H1 (cell line): ENCODE results near the gene GPR15LG. TPM values are rescaled to one million over a fixed set of nuclear protein-coding genes. Genes with fewer than 3 reads are reported as not detected.

ENCODE experiments used
- CBX5 ChIP-seq: fragments of 300-800, 300-1000 bp; sonication (generic); IDR thresholded peaks from 2 replicates; pipeline ENCODE4 v1.7.1; 2016; ENCODE audit warnings: antibody characterized with exemption, low read length, low read depth
- CTBP2 ChIP-seq: IDR thresholded peaks from 2 replicates; pipeline ENCODE4 v1.7.0; 2011; ENCODE audit warnings: borderline replicate concordance, mild to moderate bottlenecking, moderate library complexity, mixed read lengths, low read length; ENCODE audit not compliant: insufficient read depth, insufficient read length
- EGR1 ChIP-seq: IDR thresholded peaks from 2 replicates; pipeline ENCODE4 v1.6.1; 2011; ENCODE audit warnings: low read depth, low read length, borderline replicate concordance
- GABPA ChIP-seq: IDR thresholded peaks from 2 replicates; pipeline ENCODE4 v1.6.1; 2011; ENCODE audit warnings: mild to moderate bottlenecking, low read length, moderate library complexity, borderline replicate concordance; ENCODE audit not compliant: insufficient read depth
- RFX5 ChIP-seq: IDR thresholded peaks from 2 replicates; pipeline ENCODE4 v1.6.1; 2011; ENCODE audit warnings: low read depth, low read length, improper control_type of control experiment, borderline replicate concordance
- polyA plus RNA-seq, 7 experiments: library from polyadenylated mRNA; depleted of rRNA in 3 of 7; stranded (reverse) in 5 of 7; unstranded in 2 of 7; fragments of >200 nt in 5 of 7; fragments of 200-250 nt in 2 of 7; gene quantifications; 1 replicate in 5 of 7; 2 replicates in 1 of 7; 4 replicates in 1 of 7; pipeline versions ENCODE4 v1.2.1 to v1.2.3, GENCODE V29; 2011 to 2013; ENCODE audit warnings: missing spikeins in 2 of 7, mixed read lengths in 2 of 7
- total RNA-seq: library from RNA; stranded (reverse); fragmentation: NEBNext Ultra II Directional; extraction: Animal tissue kit (Norgen Biotek cat#: 25700); gene quantifications from 2 replicates; pipeline ENCODE4 v1.2.1, GENCODE V29; 2021
- TF ChIP-seq, protein P1 (sequence below), 3 experiments: IDR thresholded peaks; 1 replicate in 2 of 3; 2 replicates in 1 of 3; pipeline versions ENCODE4 v1.5.1 to v1.6.1; 2011; ENCODE audit warnings: low read length in 3 of 3, mild to moderate bottlenecking in 3 of 3, inconsistent platforms in 2 of 3, low read depth in 1 of 3, moderate library complexity in 1 of 3; ENCODE audit not compliant: insufficient read depth in 1 of 3; ENCODE audit errors: control extremely low read depth in 1 of 3

The GPR15LG gene
- total and polyA plus RNA-seq, 2 of the 8 experiments (the other 6 are each of a cell fraction or from before 2014, with no cell fraction given), result not detected

GRCh38 chr10:84149854-84150253 is 23.7 kb upstream of the GPR15LG start (continued):
- TF ChIP-seq, protein P1, sequence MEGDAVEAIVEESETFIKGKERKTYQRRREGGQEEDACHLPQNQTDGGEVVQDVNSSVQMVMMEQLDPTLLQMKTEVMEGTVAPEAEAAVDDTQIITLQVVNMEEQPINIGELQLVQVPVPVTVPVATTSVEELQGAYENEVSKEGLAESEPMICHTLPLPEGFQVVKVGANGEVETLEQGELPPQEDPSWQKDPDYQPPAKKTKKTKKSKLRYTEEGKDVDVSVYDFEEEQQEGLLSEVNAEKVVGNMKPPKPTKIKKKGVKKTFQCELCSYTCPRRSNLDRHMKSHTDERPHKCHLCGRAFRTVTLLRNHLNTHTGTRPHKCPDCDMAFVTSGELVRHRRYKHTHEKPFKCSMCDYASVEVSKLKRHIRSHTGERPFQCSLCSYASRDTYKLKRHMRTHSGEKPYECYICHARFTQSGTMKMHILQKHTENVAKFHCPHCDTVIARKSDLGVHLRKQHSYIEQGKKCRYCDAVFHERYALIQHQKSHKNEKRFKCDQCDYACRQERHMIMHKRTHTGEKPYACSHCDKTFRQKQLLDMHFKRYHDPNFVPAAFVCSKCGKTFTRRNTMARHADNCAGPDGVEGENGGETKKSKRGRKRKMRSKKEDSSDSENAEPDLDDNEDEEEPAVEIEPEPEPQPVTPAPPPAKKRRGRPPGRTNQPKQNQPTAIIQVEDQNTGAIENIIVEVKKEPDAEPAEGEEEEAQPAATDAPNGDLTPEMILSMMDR (IDR thresholded peaks at IDR 0.05; ENCODE audit: control extremely low read depth in 1 of 3, insufficient read depth in 1 of 3, low read depth in 1 of 3, low read length in 3 of 3), result no peak
- TF ChIP-seq CBX5 (no peak), RFX5 (no peak), CTBP2 (no peak), EGR1 (no peak), GABPA (no peak)
